ENCODE measurements around the gene CCDC172.

GRCh38 chr10:116336866-116337265 lies 12.6 kb downstream of the CCDC172 start:
- no peak for TF ChIP-seq POLR2AphosphoS5 (IDR thresholded peaks at IDR 0.05; ENCODE audit: low read depth, low read length)
- no peak for TF ChIP-seq POLR2A (IDR thresholded peaks at IDR 0.05; ENCODE audit: low read depth, low read length)
- no peak for TF ChIP-seq TAF1 (IDR thresholded peaks at IDR 0.05; ENCODE audit: low read depth, low read length)
- no peak for TF ChIP-seq PAX5 (IDR thresholded peaks at IDR 0.05; ENCODE audit: insufficient read depth, low read length, severe bottlenecking)
- no peak for TF ChIP-seq POU2F2 (IDR thresholded peaks at IDR 0.05; ENCODE audit: low read depth, low read length)

Measured in GM12891 (cell line).